Psoas muscle (tissue), 8 donors: ENCODE results near the gene CRACR2A. TPM values are rescaled to one million over a fixed set of nuclear protein-coding genes. Genes with fewer than 3 reads are reported as not detected.

ENCODE experiments used
- ATAC-seq, 4 donors: fragments of 200-7000 bp; cut with Tn5 transposase; one replicate each; pipeline ENCODE4 v1.9.1; 2020; ENCODE audit warnings: moderate library complexity in 3 of 4, mild to moderate bottlenecking in 2 of 4
- DNase-seq, 2 donors: peaks; one replicate each; pipeline ENCODE4 v3.0.0-alpha.2; 2020
- H3K27ac ChIP-seq: fragments of 200-600 bp; one replicate; pipeline ENCODE4 v1.8.0; 2022
- H3K27me3 ChIP-seq, 3 donors: fragments of 200-600 bp in 1 of 3; one replicate each; pipeline versions ENCODE4 v1.6.1 to v1.8.0; 2013 to 2022; ENCODE audit warnings: low read length in 2 of 3, mild to moderate bottlenecking in 2 of 3, moderate library complexity in 1 of 3; ENCODE audit not compliant: insufficient read depth in 3 of 3
- H3K36me3 ChIP-seq, 2 donors: fragments of 200-600 bp in 1 of 2; one replicate each; pipeline versions ENCODE4 v1.6.1 to v1.8.0; 2013 to 2022; ENCODE audit warnings: low read depth in 1 of 2, mild to moderate bottlenecking in 1 of 2, moderate library complexity in 1 of 2; ENCODE audit not compliant: insufficient read depth in 1 of 2
- H3K4me1 ChIP-seq: fragments of 200-600 bp; one replicate; pipeline ENCODE4 v1.8.0; 2022
- H3K4me3 ChIP-seq: fragments of 200-600 bp; one replicate; pipeline ENCODE4 v1.8.0; 2022; ENCODE audit warnings: mild to moderate bottlenecking
- H3K9me3 ChIP-seq: fragments of 200-600 bp; one replicate; pipeline ENCODE4 v1.8.0; 2022
- CTCF ChIP-seq: fragments of 200-600 bp; IDR thresholded peaks from one replicate; pipeline ENCODE4 v1.8.0; 2022; ENCODE audit warnings: antibody characterized with exemption
- WGBS, 3 donors: extraction: QIAGEN DNeasy Blood & Tissue Kit; methylation state at CpG; one replicate each; pipeline versions ENCODE4 v1.1.6 to v1.1.7; 2013; 5-methylcytosine and 5-hydroxymethylcytosine counted together
- intact Hi-C, 2 donors: fragments of 100-400 bp; cut with DNase I; formaldehyde crosslinking; loops; one replicate each; pipeline versions ENCODE4 v1.11.0 to v1.14.2; 2022
- polyA plus RNA-seq, 3 donors: library from polyadenylated mRNA; stranded (reverse); fragments of 200-250 nt; gene quantifications; one replicate each; pipeline ENCODE4 v1.2.3, GENCODE V29; 2013
- total RNA-seq, 4 donors: library from RNA; stranded (reverse); fragmentation: NEBNext Ultra II Directional in 2 of 4; extraction: Animal tissue kit (Norgen Biotek cat#: 25700) in 2 of 4; gene quantifications; one replicate each; pipeline versions ENCODE4 v1.2.1 to v1.2.4, GENCODE V29; 2021 to 2023
- donor health status: healthy with polysubstance abuse.
- donor health status: DM: no; HTN: no; CAD: no; lungs with moderate emphysema.
- donor health status: Bipolar disorder and iron deficiency.
- donor health status: healthy.
- donor health status: DM: yes; HTN: yes; CAD: no.
- donor health status: DM: no; HTN: no; CAD: no.
- donor health status: DM: no; HTN: no; CAD: no.
- donor health status: DM: yes; HTN: yes; CAD: no.

CRACR2A gene
- total and polyA plus RNA-seq, 7 donors, result 0.24 to 1.7 (median 0.87) TPM

- no peak overlapping the region for H3K27ac ChIP-seq
- no peaks in the 10 kb centered on the region for H3K9me3 ChIP-seq
- DNase-seq (no peak), ATAC-seq (no peak)
- no peak overlapping the region for H3K4me3 ChIP-seq
- TF ChIP-seq CTCF, result no peak
- WGBS, 3 donors, result 86 to 94% (median 92%) methylated on average over 1 of the region's 1 CpG
- H3K27me3 ChIP-seq, result no peaks in the 10 kb centered on the region
- H3K4me1 ChIP-seq, result no peaks in the 10 kb centered on the region
- no peaks in the 10 kb centered on the region for H3K36me3 ChIP-seq
- intact Hi-C loops, result no loop called here
Measured at GRCh38 chr12:3661028-3661427, 91.9 kb downstream of the CRACR2A start.

- ATAC-seq (peak in 1 of 4 donors; percentile 40), DNase-seq (no peak)
- WGBS, 3 donors, result 65 to 72% (median 69%) methylated on average over 13 of the region's 13 CpGs
- H3K27ac ChIP-seq, result no peak overlapping the region
- TF ChIP-seq CTCF, result no peak
- no peaks in the 10 kb centered on the region for H3K27me3 ChIP-seq
- no peaks in the 10 kb centered on the region for H3K9me3 ChIP-seq
- H3K4me1 ChIP-seq, result no peaks in the 10 kb centered on the region
- no peaks in the 10 kb centered on the region for H3K36me3 ChIP-seq
- no peak overlapping the region for H3K4me3 ChIP-seq
- intact Hi-C loops, result loop anchor here (5.0 to 10.0 kb wide), 3 partner anchors 116 to 146 kb away; no protein-coding TSS in a partner anchor
Measured at GRCh38 chr12:3658327-3659163, 94.4 kb downstream of the CRACR2A start.

- H3K36me3 ChIP-seq, result no peaks in the 10 kb centered on the region
- H3K4me3 ChIP-seq, result no peak overlapping the region
- H3K4me1 ChIP-seq, result no peaks in the 10 kb centered on the region
- ATAC-seq, result no peak
- no peaks in the 10 kb centered on the region for H3K9me3 ChIP-seq
- TF ChIP-seq CTCF, result no peak
- H3K27me3 ChIP-seq, result no peaks in the 10 kb centered on the region
- 94 to 96% (median 96%) methylated on average over 13 of the region's 13 CpGs for WGBS, 3 donors
- intact Hi-C loops, result loop anchor here (5.0 to 10.0 kb wide), 3 partner anchors 118 to 148 kb away; no protein-coding TSS in a partner anchor
- no peak overlapping the region for H3K27ac ChIP-seq
- DNase-seq, result no peak
Measured at GRCh38 chr12:3656946-3657622, 95.8 kb downstream of the CRACR2A start.

- intact Hi-C loops, result loop anchor here (5.0 to 10.0 kb wide), 3 partner anchors 119 to 149 kb away; no protein-coding TSS in a partner anchor
Measured at GRCh38 chr12:3655328-3655900, 97.5 kb downstream of the CRACR2A start.

More at GRCh38 chr12:3655328-3655900, 97.5 kb downstream of the CRACR2A start:
- ATAC-seq (peak; percentile 59 to 69 (median 66)), DNase-seq (no peak)
- Histone ChIP-seq H3K27ac (no peak overlapping the region), H3K4me3 (no peak overlapping the region), H3K4me1 (no peaks in the 10 kb centered on the region), H3K36me3 (no peaks in the 10 kb centered on the region), H3K27me3 (no peaks in the 10 kb centered on the region), H3K9me3 (no peaks in the 10 kb centered on the region)
- WGBS, 3 donors, result 37 to 42% (median 40%) methylated on average over 4 of the region's 4 CpGs
- peak; percentile 28 for TF ChIP-seq CTCF
